Epithelial cell of proximal tubule (primary cell): ENCODE data around the gene RMND5A. TPM values are rescaled to one million over a fixed set of nuclear protein-coding genes. Genes with fewer than 3 reads are reported as not detected.

Source experiments
- DNase-seq: peaks from one replicate; pipeline ENCODE4 v3.0.0-alpha.2; 2011; ENCODE audit warnings: low read depth
- H3K4me3 ChIP-seq: 2 replicates; pipeline ENCODE4 v1.5.1; 2011; ENCODE audit warnings: low read depth, mild to moderate bottlenecking, low read length
- total RNA-seq: library from RNA; depleted of rRNA; stranded (reverse); fragments of >200 nt; gene quantifications from 2 replicates; pipeline ENCODE4 v1.2.3, GENCODE V29; 2015
- TF ChIP-seq, protein P1 (sequence below): conservative IDR thresholded peaks from 2 replicates; pipeline ENCODE4 v1.5.1; 2012; ENCODE audit warnings: low read depth, mild to moderate bottlenecking, low read length

RMND5A gene
- total RNA-seq, 1 donor from 2014 or later: 20.5 TPM

GRCh38 chr2:86768189-86768949, 48.3 kb downstream of the RMND5A start:
- H3K4me3 ChIP-seq: no peak overlapping the region
- TF ChIP-seq, protein P1, sequence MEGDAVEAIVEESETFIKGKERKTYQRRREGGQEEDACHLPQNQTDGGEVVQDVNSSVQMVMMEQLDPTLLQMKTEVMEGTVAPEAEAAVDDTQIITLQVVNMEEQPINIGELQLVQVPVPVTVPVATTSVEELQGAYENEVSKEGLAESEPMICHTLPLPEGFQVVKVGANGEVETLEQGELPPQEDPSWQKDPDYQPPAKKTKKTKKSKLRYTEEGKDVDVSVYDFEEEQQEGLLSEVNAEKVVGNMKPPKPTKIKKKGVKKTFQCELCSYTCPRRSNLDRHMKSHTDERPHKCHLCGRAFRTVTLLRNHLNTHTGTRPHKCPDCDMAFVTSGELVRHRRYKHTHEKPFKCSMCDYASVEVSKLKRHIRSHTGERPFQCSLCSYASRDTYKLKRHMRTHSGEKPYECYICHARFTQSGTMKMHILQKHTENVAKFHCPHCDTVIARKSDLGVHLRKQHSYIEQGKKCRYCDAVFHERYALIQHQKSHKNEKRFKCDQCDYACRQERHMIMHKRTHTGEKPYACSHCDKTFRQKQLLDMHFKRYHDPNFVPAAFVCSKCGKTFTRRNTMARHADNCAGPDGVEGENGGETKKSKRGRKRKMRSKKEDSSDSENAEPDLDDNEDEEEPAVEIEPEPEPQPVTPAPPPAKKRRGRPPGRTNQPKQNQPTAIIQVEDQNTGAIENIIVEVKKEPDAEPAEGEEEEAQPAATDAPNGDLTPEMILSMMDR: no peak
- DNase-seq: no peak

DNA sequence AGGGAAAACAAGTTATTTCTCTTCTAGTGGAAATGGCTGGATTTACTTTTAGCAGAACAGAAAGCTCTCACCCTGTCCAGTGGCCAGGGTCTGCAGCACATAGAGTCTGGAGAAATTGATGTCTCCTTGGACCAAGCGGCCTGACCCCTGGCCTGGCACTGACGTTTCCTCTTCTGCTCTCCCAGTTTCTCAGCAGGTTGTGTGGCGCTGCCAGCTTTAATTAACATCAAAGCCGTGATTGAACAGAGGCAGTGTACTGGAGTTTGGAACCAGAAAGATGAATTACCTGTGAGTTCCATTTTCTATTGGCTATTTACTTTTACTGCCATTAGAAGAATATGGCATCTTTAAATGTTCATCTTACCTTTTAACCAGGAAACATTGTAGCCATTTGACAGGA, 49.7 kb downstream of the RMND5A start:
- TF ChIP-seq, protein P1: no peak
- H3K4me3 ChIP-seq: no peak overlapping the region
- DNase-seq: no peak

DNA sequence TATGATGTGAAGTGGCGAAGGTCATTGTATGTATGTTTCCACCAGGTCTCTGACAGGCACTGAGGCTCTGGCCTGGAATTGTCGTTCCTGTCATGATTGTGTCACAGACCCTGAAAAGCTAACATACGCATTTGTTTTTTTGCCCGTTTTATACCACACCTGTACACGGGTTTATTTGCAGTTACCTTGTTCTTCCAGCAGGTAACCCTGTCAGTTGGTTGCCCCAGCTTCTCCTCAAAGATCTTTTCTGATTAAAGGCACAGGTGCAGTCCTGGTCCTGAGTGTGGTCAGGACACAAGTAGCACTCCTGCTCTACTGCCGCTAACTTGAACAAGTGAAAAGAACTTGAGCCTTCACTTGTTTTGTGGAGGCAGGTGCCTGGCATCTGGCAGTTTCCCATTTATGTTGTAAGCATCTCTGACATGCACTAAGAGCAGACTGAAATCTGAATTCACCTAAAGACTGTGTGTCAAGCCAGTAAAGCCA, 50.8 kb downstream of the RMND5A start:
- no peak overlapping the region for H3K4me3 ChIP-seq
- TF ChIP-seq, protein P1: no peak
- DNase-seq: no peak

GRCh38 chr2:86772611-86773010, 52.5 kb downstream of the RMND5A start:
- TF ChIP-seq, protein P1: no peak
- H3K4me3 ChIP-seq: no peak overlapping the region
- no peak for DNase-seq

DNA sequence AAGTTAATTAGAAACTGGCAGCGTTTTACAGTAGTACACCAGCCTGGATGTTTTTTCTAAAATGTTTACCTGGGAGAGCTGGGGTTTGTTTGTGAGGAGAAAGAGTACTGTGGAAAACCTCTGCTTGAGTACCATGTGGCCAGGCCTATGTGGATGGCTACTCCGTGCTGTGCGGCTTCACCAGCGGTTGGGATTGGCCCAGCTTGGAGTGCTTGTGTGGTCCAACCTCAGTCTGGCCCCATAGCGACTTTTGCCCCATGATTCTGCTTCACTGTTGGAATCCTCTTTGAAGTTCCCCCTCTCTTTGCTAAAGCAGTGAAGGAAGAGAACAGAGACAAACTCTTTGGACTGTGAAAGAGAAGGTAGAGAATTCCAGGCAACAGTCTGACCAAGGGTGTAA, 54.8 kb downstream of the RMND5A start:
- TF ChIP-seq, protein P1: no peak
- H3K4me3 ChIP-seq: no peak overlapping the region
- DNase-seq: no peak

DNA sequence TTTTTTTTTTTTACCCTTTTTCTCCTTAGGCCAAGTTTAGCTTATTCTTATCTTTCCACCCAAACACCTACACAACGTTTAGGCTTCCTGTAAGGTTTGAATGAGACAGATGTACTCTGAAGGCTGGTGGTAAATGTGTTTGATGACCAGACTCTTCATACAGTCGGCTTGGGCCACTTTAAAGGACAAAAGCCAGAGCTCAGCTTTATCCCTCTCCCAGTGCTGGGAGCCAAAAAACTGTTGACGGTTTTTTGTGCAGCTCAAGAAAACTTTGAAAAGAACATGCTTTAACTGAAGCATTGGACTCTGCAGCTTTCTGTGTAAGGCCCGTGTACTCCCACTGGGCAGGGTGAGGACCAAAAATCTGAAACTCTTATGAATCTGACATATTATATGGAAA, 55.2 kb downstream of the RMND5A start:
- TF ChIP-seq, protein P1: no peak
- H3K4me3 ChIP-seq: no peak overlapping the region
- no peak for DNase-seq

GRCh38 chr2:86776532-86776931, 56.4 kb downstream of the RMND5A start:
- H3K4me3 ChIP-seq: no peak overlapping the region
- TF ChIP-seq, protein P1: no peak
- no peak for DNase-seq
